Posterior cingulate gyrus (tissue), 11 donors: ENCODE results near the gene SLC47A2.
"Not testable (repeated sequence)": the region's sequence is repeated elsewhere in the genome, so short reads cannot be mapped to it uniquely, and the experiment has no call there.

ENCODE experiments used
- DNase-seq, 10 donors: peaks; one replicate each; pipeline versions ENCODE4 v3.0.0 to v3.0.0-alpha.2; 2020 to 2021; ENCODE audit warnings: mixed read lengths in 3 of 10
- intact Hi-C: fragments of 100-400 bp; cut with DNase I; formaldehyde crosslinking; loops from one replicate; pipeline ENCODE4 v1.15.1; 2023

SLC47A2 gene

GRCh38 chr17:19714542-19715411 lies 1.6 kb downstream of the SLC47A2 start:
- DNase-seq, result peak in 1 of 10 donors; percentile 80
- intact Hi-C loops, result loop anchor here (10.0 kb wide), 1 partner anchor 50 kb away; no protein-coding TSS in a partner anchor

GRCh38 chr17:19713901-19714361 lies 2.5 kb downstream of the SLC47A2 start:
- no peak for DNase-seq
- intact Hi-C loops, result loop anchor here (10.0 kb wide), 1 partner anchor 49 kb away; no protein-coding TSS in a partner anchor

GRCh38 chr17:19713462-19713861 lies 2.9 kb downstream of the SLC47A2 start:
- intact Hi-C loops, result loop anchor here (10.0 kb wide), 1 partner anchor 49 kb away; no protein-coding TSS in a partner anchor
- DNase-seq, result no peak

GRCh38 chr17:19712436-19713004 lies 3.9 kb downstream of the SLC47A2 start:
- no peak for DNase-seq
- intact Hi-C loops, result loop anchor here (10.0 kb wide), 1 partner anchor 48 kb away; no protein-coding TSS in a partner anchor

- intact Hi-C loops, result loop anchor here (10.0 kb wide), 1 partner anchor 45 kb away; no protein-coding TSS in a partner anchor
- peak in 1 of 10 donors; percentile 55 for DNase-seq
These were observed 6.5 kb downstream of the SLC47A2 start for GRCh38 chr17:19709841-19710240.

GRCh38 chr17:19708431-19709175 lies 7.8 kb downstream of the SLC47A2 start:
- intact Hi-C loops, result no loop called here
- peak in 2 of 10 donors; percentile 34 to 62 for DNase-seq

GRCh38 chr17:19707728-19708221 lies 8.6 kb downstream of the SLC47A2 start:
- intact Hi-C loops, result no loop called here
- peak in 2 of 10 donors; percentile 57 to 74 for DNase-seq

GRCh38 chr17:19706791-19707727 lies 9.3 kb downstream of the SLC47A2 start:
- intact Hi-C loops, result no loop called here
- peak in 2 of 10 donors; percentile 59 to 62 for DNase-seq

- DNase-seq, result peak in 4 of 10 donors; percentile 40 to 91 (median 72)
- intact Hi-C loops, result no loop called here
These were observed 10.3 kb downstream of the SLC47A2 start for GRCh38 chr17:19705771-19706770.

- DNase-seq, result peak in 2 of 10 donors; percentile 57 to 67
- intact Hi-C loops, result no loop called here
These were observed 11.2 kb downstream of the SLC47A2 start for GRCh38 chr17:19705201-19705600.

GRCh38 chr17:19703828-19704613 lies 12.4 kb downstream of the SLC47A2 start:
- intact Hi-C loops, result no loop called here

GRCh38 chr17:19703106-19703827 lies 13.1 kb downstream of the SLC47A2 start:
- intact Hi-C loops, result no loop called here
- DNase-seq, result peak in 2 of 10 donors; percentile 69 to 72

More at GRCh38 chr17:19703828-19704613, 12.4 kb downstream of the SLC47A2 start:
- peak in 2 of 10 donors; percentile 52 to 85 for DNase-seq

GRCh38 chr17:19702217-19702641 lies 14.2 kb downstream of the SLC47A2 start:
- intact Hi-C loops, result no loop called here
- no peak for DNase-seq

- intact Hi-C loops, result no loop called here
- DNase-seq, result no peak
These were observed 29.8 kb downstream of the SLC47A2 start for GRCh38 chr17:19686400-19687090.

- DNase-seq, result peak in 1 of 10 donors; percentile 54
- intact Hi-C loops, result not testable (repeated sequence)
These were observed 31.3 kb downstream of the SLC47A2 start for GRCh38 chr17:19684909-19685580.
